Measurements from ENCODE around the gene DENND1B. TPM values are rescaled to one million over a fixed set of nuclear protein-coding genes. Genes with fewer than 3 reads are reported as not detected.

The DENND1B gene
- total and polyA plus RNA-seq, 2 donors (not counting 1 experiment from before 2014, with no cell fraction given): 5.5 to 8.4 TPM

DNA sequence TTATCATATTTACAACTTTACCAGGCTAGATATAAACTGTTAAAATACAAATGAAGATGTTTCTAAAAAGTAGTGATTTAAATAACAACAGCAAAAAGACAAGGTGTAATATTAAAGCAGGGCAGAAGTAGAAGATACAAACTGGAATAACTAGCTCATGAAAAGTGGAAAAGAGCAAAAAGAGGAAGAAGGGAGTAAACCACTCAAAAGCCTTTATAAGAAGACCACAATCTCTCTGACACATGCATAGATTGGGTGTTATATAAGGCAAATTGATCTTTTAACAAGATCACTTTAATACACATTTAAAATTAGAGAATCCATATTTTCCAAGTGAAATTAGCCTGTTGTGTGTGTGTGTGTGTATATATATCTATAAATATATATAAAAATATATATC lies 5.0 kb downstream of the DENND1B start:
- no peak for TF ChIP-seq EZH2 (IDR thresholded peaks at IDR 0.05; ENCODE audit: low read length, missing control alignments)
- TF ChIP-seq, protein P1, sequence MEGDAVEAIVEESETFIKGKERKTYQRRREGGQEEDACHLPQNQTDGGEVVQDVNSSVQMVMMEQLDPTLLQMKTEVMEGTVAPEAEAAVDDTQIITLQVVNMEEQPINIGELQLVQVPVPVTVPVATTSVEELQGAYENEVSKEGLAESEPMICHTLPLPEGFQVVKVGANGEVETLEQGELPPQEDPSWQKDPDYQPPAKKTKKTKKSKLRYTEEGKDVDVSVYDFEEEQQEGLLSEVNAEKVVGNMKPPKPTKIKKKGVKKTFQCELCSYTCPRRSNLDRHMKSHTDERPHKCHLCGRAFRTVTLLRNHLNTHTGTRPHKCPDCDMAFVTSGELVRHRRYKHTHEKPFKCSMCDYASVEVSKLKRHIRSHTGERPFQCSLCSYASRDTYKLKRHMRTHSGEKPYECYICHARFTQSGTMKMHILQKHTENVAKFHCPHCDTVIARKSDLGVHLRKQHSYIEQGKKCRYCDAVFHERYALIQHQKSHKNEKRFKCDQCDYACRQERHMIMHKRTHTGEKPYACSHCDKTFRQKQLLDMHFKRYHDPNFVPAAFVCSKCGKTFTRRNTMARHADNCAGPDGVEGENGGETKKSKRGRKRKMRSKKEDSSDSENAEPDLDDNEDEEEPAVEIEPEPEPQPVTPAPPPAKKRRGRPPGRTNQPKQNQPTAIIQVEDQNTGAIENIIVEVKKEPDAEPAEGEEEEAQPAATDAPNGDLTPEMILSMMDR (conservative IDR thresholded peaks at IDR 0.05 in 1 of 2, IDR thresholded peaks at IDR 0.05 in 1 of 2; ENCODE audit: low read depth in 1 of 2, low read length in 2 of 2): no peak
- Histone ChIP-seq H3K9ac (ENCODE audit: insufficient read depth, low read length) (no peak overlapping the region), H3K9me3 (ENCODE audit: control insufficient read depth, insufficient read depth, low read depth, low read length) (no peaks in the 10 kb centered on the region), H3K27me3 (ENCODE audit: control insufficient read depth, insufficient read depth, low read length) (no peaks in the 10 kb centered on the region), H3K27ac (ENCODE audit: insufficient read depth, low read length) (no peak overlapping the region), H3K4me1 (ENCODE audit: control insufficient read depth, extremely low read depth, insufficient read depth, low read length) (peaks cover 2% of the 10 kb centered on the region), H3K36me3 (ENCODE audit: control insufficient read depth, insufficient read depth, low read length) (no peaks in the 10 kb centered on the region), H3K4me3 (replicated peaks in 1 of 4; ENCODE audit: control extremely low read depth in 1 of 4, insufficient read depth in 1 of 4, low read depth in 3 of 4, low read length in 4 of 4) (no peak overlapping the region), H3K79me2 (ENCODE audit: control insufficient read depth, insufficient read depth, low read length) (peaks cover 7% of the 10 kb centered on the region), H2AFZ (ENCODE audit: low read length) (no peak overlapping the region), H3K4me2 (ENCODE audit: extremely low read depth, insufficient read depth, low read length) (no peak overlapping the region), H4K20me1 (ENCODE audit: control insufficient read depth, extremely low read depth, insufficient read depth, low read length) (no peaks in the 10 kb centered on the region)
- DNase-seq (ENCODE audit: low read depth in 2 of 2): no peak

DNA sequence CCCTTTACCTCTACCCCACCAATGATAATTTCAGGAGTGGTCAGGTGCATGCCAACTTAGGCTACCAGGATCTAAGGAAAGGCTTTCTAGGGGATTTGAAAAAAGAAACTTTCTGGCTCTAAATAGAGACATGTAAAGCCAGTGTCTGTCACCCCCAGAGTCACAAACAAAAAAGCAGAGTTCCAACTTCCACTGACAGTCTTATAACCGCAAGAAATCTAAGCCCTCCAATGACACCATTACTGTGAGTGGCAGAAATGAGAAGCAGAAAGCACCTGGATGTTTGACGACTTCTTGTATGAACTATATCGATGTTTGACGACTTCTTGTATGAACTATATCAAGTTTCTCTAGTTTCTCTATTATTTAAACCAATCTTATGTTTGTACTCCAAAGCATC lies 6.0 kb downstream of the DENND1B start:
- no peak for DNase-seq (ENCODE audit: low read depth in 2 of 2)
- Histone ChIP-seq H3K27me3 (ENCODE audit: control insufficient read depth, insufficient read depth, low read length) (no peaks in the 10 kb centered on the region), H3K4me1 (ENCODE audit: control insufficient read depth, extremely low read depth, insufficient read depth, low read length) (peaks cover 2% of the 10 kb centered on the region), H3K4me2 (ENCODE audit: extremely low read depth, insufficient read depth, low read length) (no peak overlapping the region), H3K27ac (ENCODE audit: insufficient read depth, low read length) (no peak overlapping the region), H3K9me3 (ENCODE audit: control insufficient read depth, insufficient read depth, low read depth, low read length) (no peaks in the 10 kb centered on the region), H4K20me1 (ENCODE audit: control insufficient read depth, extremely low read depth, insufficient read depth, low read length) (no peaks in the 10 kb centered on the region), H3K4me3 (replicated peaks in 1 of 4; ENCODE audit: control extremely low read depth in 1 of 4, insufficient read depth in 1 of 4, low read depth in 3 of 4, low read length in 4 of 4) (no peak overlapping the region), H2AFZ (ENCODE audit: low read length) (no peak overlapping the region), H3K79me2 (ENCODE audit: control insufficient read depth, insufficient read depth, low read length) (peaks cover 7% of the 10 kb centered on the region), H3K36me3 (ENCODE audit: control insufficient read depth, insufficient read depth, low read length) (no peaks in the 10 kb centered on the region), H3K9ac (ENCODE audit: insufficient read depth, low read length) (no peak overlapping the region)
- TF ChIP-seq, protein P1 (conservative IDR thresholded peaks at IDR 0.05 in 1 of 2, IDR thresholded peaks at IDR 0.05 in 1 of 2; ENCODE audit: low read depth in 1 of 2, low read length in 2 of 2): no peak
- no peak for TF ChIP-seq EZH2 (IDR thresholded peaks at IDR 0.05; ENCODE audit: low read length, missing control alignments)

DNA sequence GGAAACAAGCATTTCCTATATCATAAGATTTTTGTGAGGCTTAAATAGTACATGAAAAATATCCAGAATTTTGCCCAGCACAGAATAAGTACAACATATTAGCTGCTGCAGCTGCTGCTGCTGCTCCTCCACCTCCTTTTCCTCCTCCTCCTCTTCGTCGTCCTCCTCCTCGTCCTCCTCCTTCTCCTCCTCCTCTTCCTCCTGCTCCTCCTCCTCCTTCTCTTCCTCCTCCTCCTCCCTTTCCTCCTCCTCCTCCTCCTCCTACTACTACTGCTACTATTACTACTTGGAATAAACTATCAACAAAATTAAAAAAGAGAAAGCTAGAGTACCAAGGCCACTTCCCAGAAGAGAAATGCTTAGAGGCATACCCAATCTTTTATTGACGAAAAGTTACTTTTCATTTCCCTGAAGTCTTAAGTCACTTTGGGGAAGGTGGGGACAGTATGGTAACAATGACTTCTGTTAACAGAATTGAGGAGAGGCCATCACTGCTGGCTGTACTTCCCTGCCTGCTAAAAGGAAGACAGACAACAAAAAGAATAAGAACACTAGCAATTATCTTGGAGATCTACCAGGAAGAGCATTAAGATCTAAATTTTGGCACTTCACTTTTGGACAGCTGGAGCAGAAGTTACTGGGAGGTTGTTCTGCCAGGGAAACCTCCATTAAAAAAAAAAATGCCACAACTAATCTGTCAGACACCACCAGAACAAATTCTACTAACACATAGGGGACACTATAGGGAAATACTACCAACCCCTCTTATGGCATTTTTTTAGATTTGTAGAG lies 7.1 kb downstream of the DENND1B start:
- no peak overlapping the region for H3K9ac ChIP-seq (ENCODE audit: insufficient read depth, low read length)
- H3K79me2 ChIP-seq (ENCODE audit: control insufficient read depth, insufficient read depth, low read length): peaks cover 4% of the 10 kb centered on the region
- no peak overlapping the region for H2AFZ ChIP-seq (ENCODE audit: low read length)
- H3K27me3 ChIP-seq (ENCODE audit: control insufficient read depth, insufficient read depth, low read length): no peaks in the 10 kb centered on the region
- no peak for TF ChIP-seq EZH2 (IDR thresholded peaks at IDR 0.05; ENCODE audit: low read length, missing control alignments)
- TF ChIP-seq, protein P1 (conservative IDR thresholded peaks at IDR 0.05 in 1 of 2, IDR thresholded peaks at IDR 0.05 in 1 of 2; ENCODE audit: low read depth in 1 of 2, low read length in 2 of 2): no peak
- H3K27ac ChIP-seq (ENCODE audit: insufficient read depth, low read length): no peak overlapping the region
- no peak overlapping the region for H3K4me3 ChIP-seq (replicated peaks in 1 of 4; ENCODE audit: control extremely low read depth in 1 of 4, insufficient read depth in 1 of 4, low read depth in 3 of 4, low read length in 4 of 4)
- H3K4me2 ChIP-seq (ENCODE audit: extremely low read depth, insufficient read depth, low read length): no peak overlapping the region
- no peaks in the 10 kb centered on the region for H4K20me1 ChIP-seq (ENCODE audit: control insufficient read depth, extremely low read depth, insufficient read depth, low read length)
- peaks cover 2% of the 10 kb centered on the region for H3K4me1 ChIP-seq (ENCODE audit: control insufficient read depth, extremely low read depth, insufficient read depth, low read length)
- no peaks in the 10 kb centered on the region for H3K36me3 ChIP-seq (ENCODE audit: control insufficient read depth, insufficient read depth, low read length)
- no peaks in the 10 kb centered on the region for H3K9me3 ChIP-seq (ENCODE audit: control insufficient read depth, insufficient read depth, low read depth, low read length)
- no peak for DNase-seq (ENCODE audit: low read depth in 2 of 2)

Data from fibroblast of lung (primary cell).